Measurements from ENCODE around the gene MRGPRE.

MRGPRE gene

GRCh38 chr11:3196161-3197043 lies 35.8 kb downstream of the MRGPRE start:
- DNase-seq (ENCODE audit: low read depth): no peak

DNA sequence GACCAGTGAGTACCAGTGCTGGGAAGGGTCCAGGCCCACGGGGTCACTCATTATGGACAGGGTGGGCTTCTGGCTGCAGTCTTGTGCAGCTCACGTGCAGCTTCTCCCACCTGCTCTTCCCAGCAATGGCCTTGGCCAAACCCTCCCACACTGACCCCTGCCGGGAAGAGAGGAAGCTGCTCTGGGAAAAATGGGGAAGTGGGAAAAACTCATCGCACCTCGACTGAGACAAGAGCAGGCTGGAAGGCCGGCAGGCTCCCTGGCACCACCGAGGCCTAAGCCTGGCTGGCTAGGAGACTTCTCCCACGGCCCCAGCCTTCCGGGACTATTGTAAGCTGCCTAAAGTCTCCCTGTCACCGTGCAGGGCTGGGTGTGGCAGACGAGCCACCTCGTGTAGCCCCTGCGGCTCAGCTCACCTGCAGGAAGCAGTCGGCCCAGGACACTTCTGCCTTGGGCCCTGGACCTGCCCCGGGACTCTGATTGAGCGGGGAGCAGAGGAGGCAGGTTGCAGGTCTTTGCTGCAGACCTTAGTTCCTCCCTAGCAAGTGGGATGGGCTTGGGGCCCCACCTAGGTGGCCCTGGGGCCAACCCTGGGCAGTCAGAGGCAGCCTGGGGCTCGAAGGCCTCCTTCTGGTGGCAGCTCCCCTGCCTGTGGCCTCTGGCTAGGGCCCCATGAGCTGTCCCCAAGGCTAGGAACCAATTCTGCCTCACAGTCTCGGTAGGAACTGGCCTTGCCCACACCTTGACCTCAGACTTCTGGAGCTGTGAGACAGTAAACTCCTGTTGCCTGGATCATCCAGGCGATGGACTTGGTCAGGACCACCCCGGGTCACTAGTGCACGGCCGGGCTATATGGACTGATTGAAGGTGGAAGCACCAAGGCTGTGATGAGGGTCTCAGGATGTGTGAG lies 36.7 kb downstream of the MRGPRE start:
- no peak for DNase-seq (ENCODE audit: low read depth)

DNA sequence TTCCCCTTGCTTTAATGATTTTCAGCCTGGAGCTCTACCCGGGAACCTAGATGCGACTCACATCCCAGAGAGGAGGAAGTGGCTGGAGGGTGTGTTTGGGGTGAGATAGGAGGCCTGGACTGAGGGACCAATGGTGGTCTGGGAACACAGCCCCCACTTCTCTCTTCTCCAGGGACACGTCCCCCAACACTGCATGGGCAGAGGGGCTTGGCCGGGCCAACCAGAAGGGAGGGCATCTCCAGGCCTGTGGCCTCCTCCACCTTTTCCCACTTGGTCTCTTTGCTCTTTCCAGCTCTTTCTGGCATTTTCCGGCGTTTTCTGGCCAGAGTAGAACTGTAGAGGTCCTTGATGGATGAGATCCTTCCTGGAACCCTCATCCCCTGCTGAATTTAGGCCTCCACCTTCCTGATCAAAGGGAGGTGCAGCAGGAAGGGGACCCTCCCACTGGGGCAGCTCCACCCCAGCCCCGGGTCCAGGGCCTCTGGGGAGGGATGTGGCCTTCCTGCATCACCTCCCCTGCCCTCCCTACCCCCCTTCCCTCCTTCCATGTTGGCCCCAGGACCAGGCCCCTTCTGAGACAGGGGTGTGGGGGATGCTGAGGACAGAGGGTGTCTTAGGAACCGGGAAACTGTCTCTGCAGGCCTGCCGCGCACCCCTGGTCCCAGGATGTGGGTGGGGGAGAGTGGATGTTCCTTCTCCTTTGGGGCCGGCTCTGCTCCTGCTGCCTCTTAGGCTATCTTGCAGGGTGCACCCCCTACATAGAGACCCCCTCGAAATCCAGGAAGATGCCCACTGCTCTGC lies 38.0 kb downstream of the MRGPRE start:
- no peak for DNase-seq (ENCODE audit: low read depth)

- no peak for DNase-seq (ENCODE audit: low read depth)
Observed at GRCh38 chr11:3193373-3194015, 38.7 kb downstream of the MRGPRE start.

GRCh38 chr11:3192511-3193372 lies 39.5 kb downstream of the MRGPRE start:
- no peak for DNase-seq (ENCODE audit: low read depth)

DNA sequence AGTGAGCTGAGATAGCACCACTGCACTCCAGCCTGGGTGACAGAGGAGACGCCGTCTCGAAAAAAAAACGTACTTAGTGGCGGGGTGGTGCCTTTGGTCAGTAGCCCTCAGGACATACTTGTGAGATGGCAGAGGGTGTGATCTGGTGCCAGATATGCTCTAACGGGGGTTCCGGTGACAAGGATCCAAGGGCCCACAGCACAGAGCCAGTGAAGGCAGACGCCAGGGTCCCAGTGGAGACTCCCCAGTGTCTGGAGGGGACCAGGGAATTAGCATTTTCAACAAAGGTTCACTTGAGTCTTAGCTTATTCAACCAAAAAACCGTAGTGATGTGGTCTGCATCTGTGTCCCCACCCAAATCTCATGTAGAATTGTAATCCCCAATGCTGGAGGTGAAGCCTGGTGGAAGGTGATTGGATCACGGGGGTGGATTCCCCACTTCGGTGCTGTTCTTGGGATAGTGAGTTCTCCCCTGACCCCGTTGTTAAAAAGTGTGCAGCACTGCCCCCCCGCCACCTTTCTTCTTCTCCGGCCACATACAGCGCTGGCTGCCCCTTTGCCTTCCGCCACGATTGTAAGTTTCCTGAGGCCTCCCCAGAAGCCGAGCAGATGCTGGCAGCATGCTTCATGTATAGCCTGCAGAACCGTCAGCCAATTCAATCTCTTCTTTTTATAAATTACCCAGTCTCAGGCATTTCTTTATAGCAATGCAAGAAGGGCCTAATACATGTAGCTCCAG lies 40.5 kb downstream of the MRGPRE start:
- no peak for DNase-seq (ENCODE audit: low read depth)

DNA sequence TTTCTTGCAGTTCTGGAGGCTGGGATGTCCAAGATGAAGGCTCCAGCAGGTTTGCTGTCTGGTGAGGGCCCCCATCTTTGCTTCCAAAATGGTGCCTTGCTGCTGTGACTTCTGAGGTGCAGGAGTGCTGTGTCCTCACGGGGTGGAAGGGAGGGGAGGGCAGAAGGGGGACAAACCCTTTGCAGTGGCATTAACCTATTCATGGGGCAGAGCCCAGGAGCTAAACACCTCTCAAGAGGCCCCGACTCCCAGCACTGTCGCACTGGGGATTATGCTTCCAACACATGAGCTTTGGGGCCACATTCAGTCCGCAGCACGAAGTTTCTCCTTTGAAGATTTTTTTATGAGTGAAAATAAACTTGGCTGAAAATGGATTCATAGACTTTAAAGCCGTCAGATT lies 41.6 kb downstream of the MRGPRE start:
- DNase-seq (ENCODE audit: low read depth): no peak

DNA sequence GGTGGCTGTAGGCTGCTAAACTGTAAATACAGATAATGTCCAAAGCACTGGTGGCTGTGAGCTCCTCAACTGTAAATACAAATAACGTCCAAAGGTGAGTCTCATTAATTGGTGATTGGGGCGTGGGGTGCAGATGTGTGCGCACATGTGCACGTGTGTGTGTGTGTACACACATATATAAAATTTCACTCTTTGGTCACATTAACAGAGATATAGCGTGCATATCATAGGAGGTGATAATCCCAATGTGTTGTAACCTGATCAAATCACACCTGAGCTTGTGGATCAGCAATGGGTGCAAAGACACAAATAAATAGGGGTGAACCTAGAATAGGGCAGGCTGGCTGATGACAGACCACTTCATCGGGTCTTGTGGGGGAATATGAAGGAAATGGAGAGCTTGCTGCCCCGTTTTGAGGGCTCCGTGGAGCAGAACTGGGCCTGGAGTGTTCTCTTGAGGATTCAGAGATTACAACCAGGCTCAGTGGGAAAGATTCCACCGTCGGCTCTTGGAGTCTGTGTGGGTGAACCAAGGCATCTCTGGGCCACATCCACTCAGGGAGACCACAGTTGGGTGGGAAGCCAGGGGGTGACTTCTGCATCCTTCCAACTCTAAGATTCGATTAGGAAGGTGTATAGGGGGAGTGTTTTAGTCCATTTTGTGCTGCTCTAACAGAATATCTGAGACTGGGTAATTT lies 42.2 kb downstream of the MRGPRE start:
- no peak for DNase-seq (ENCODE audit: low read depth)

GRCh38 chr11:3189196-3189843 lies 42.9 kb downstream of the MRGPRE start:
- no peak for DNase-seq (ENCODE audit: low read depth)

DNA sequence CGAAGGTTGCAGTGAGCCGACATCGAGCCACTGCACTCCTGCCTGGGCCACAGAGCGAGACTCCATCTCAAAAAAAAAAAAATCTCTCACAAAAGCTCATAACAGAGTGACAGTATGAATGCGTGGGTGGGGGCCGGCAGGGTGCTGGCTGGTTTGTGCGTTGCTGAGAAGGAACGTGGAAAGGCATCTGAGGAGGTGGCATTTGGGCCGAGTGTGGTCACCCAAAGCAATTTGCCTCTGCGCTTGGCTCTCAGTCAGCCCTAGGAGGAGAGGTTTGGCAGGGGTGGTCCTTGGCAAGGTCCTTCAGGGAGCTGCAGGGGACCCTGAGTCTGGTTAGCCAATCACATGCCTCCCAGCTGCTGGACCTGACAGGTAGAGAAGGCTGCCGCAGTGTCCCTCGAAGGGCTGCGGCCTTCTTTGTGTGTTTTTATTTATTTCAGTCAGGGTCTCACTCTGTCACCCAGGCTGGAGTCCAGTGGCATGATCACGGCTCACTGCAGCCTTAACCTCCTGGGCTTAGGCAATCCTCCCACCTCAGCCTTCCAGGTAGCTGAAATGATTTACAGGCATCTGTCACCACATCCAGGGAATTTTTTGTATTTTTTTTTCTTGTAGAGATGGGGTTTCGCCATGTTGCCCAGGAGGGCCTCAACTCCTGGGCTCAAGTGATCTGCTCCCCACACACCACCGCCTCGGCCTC lies 43.6 kb downstream of the MRGPRE start:
- DNase-seq (ENCODE audit: low read depth): no peak

DNA sequence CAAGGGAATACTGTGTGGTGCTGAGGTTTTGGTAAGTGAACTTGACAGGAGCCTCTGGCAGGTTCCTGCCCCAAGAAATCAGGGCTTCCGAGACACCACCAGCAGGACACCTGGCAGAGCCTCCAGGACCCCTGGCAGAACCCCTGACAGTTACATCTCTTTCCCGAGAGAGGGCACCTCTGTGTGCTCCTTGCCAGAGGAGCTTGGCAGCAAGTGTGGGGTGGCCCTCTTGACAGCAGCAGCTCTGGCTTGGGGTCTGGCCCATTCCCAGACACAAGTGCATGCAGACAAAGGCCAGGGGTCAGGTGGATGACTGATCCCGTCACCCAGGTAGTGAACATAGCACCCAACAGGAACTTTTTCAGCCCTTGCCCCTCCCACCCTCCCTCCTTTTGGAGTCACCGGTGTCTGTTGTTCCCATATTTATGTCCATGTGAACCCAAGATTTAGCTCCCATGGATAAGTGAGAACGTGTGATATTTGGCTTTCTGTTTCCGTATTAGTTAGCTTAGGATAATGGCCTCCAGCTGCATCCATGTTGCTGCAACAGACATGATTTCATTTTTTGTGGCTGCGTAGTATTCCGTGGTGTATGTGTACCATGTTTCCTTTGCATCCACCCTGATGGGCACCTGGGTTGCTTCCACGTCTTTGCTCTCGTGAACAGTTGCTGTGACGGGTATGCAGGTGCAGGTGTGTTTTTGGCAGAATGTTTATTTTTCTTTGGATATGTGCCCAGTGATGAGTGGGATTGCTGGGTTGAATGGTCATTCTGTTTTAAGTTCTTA lies 45.9 kb downstream of the MRGPRE start:
- no peak for DNase-seq (ENCODE audit: low read depth)

GRCh38 chr11:3184732-3185347 lies 47.4 kb downstream of the MRGPRE start:
- DNase-seq (ENCODE audit: low read depth): no peak

GRCh38 chr11:3183523-3183922 lies 48.7 kb downstream of the MRGPRE start:
- DNase-seq (ENCODE audit: low read depth): no peak

DNA sequence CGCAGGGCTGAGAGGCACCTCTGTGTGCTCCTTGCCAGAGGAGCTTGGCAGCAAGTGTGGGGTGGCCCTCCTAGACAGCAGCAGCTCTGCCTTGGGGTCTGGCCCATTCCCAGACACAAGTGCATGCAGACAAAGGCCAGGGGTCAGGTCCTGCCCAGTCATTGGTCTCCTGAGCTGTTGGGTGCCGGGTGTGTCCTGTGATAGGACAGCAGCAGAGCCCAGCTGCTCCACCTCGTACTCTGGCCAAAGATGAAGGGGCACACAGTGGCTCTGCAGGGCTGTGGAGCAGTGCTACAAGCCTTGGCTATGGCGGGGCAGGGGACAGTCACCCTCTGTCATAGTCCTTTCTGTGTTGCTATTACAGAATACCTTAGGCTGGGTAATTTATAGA lies 49.8 kb downstream of the MRGPRE start:
- DNase-seq (ENCODE audit: low read depth): no peak

GRCh38 chr11:3181725-3182461 lies 50.3 kb downstream of the MRGPRE start:
- no peak for DNase-seq (ENCODE audit: low read depth)

DNA sequence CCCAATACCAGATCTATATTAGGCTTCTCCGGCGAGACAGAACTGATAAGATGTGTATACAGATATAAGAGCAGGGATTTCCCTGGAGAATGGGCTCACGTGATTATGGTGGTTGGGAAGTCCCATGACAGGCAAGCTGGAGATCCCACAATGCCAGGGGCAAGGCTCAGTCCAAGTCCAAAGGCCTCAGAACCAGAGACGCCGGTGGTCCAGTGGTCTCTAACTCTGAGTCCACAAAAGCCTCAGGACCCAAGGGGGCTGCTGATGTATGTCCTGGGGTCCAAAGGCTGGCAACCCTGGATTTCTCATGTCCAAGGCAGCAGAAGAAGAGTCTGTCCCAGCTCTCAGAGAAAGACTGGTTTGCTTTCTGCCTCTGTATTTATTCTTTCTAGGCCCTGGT lies 51.3 kb downstream of the MRGPRE start:
- DNase-seq (ENCODE audit: low read depth): no peak

All from stimulated activated CD8-positive, alpha-beta memory T cell treated with anti-CD3 and anti-CD28 coated beads, Interleukin-15, amount 100 ng/mL, for 1 hour (primary cell).